ENCODE data around the gene ERO1A.

GRCh38 chr14:52686176-52686575 lies 9.2 kb downstream of the ERO1A start:
- no peak for TF ChIP-seq EP300 (IDR thresholded peaks at IDR 0.05)
- TF ChIP-seq POLR2A (IDR thresholded peaks at IDR 0.05), result no peak

Data from tibial nerve (tissue), 3 donors.